HG03439 (cell line): Measurements from ENCODE around the gene IFNA8.
A peak's percentile ranks its signal among the peaks of the same experiment; 100 is the strongest.
"Not testable (repeated sequence)": the region's sequence is repeated elsewhere in the genome, so short reads cannot be mapped to it uniquely, and the experiment has no call there.

ENCODE experiments used
- ATAC-seq: cut with Tn5 transposase; IDR thresholded peaks from one replicate; pipeline ENCODE4 v1.9.1; 2021; ENCODE audit warnings: mild to moderate bottlenecking, moderate library complexity; ENCODE audit not compliant: unreplicated experiment

The IFNA8 gene

DNA sequence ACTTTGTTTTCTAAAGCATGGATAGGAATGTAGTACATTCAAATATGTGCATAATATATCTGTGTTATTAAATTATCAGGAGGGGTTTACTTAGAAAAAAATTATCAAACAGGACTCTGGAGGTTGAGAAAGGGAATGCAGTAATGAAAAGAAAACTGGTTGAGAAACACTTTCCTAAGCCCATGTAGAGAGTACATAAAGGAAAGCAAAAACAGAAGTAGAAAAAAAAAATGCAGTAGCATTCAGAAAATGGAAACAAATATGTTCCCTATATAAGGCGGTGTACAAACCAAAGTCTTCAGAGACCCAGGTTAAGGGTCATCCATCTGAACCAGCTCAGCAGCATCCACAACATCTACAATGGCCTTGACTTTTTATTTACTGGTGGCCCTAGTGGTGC, at the start of gene IFNA8:
TSS of gene IFNA8 (plus strand) at position 301 of the 400 bp plus-strand sequence. CDS start at position 361, 60 bp downstream.
- ATAC-seq: no peak

DNA sequence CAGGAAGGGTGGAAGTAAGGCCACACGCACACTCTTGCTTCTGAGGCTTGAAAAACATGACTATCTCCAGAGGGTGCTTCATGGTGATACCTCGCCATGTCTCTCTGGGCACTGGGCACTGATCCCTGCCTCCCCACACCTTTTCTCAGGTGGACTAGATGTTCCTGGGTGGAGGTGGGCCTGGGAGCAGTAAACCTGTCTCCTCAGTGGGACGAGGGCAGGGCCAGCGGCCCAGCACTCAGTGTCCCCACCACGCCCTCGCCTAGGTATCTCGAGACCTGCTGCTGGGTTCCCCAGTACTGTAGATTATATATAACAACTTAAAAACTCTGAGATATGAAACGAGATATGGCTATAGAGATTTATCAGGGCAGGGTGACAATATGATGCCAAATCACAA, 46.6 kb upstream of the IFNA8 start:
- no peak for ATAC-seq

DNA sequence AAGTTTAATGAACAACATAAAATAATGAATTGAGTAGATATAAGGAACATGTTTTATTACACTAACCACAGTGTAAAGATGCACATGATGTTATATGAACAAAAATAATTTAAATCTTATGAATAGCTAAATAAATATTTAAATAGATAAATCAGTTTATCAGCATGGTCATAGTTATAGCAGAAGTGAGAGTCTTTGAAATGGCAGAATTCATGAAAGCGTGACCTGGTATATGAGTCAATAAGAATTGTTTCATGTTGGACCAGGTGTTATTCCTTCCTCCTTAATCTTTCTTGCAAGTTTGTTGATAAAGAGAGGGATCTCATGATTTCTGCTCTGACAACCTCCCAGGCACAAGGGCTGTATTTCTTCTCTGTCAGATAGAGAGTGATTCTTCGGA, 41.7 kb upstream of the IFNA8 start:
- not testable (repeated sequence) for ATAC-seq

DNA sequence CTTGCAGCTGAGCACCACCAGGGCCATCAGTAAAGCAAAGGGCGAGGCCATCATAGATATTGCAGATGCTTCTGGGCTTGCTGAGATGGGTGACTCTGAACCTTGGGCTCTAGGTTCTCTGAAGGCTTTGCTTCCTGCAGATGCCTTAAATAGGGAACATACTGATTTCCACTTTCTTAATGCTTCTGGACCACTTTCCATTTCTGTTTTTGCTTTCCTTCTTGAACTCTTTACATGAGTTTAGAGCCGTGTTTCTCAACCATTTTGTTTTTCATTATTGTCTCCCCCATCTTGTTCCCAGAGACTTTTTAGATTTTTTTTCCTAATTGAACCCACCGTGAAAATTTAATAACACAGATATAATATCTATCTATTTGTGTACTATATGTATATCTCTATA, 41.0 kb upstream of the IFNA8 start, which contains the start of gene IFNA13:
TSS of gene IFNA13 (minus strand) at position 101 of the 400 bp plus-strand sequence. CDS start at position 54, 47 bp downstream.
- ATAC-seq: no peak

DNA sequence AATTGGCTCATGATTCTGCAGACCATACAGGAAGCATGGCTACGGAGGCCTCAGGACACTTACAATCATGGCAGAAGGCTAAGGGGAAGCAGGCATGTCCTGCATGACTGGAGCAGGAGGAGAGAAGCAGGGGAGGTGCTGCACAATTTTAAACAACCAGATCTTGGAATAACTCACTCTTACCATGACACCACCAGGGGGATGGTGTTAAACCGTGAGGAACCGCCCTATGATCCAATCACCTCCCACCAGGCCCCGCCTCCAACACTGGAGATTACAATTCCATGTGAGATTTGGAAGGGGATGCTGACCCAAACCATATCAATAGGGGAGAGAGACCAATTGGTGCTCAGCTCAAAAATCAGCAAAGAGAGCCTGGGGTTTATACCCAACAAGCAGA, 37.5 kb upstream of the IFNA8 start:
- not testable (repeated sequence) for ATAC-seq

DNA sequence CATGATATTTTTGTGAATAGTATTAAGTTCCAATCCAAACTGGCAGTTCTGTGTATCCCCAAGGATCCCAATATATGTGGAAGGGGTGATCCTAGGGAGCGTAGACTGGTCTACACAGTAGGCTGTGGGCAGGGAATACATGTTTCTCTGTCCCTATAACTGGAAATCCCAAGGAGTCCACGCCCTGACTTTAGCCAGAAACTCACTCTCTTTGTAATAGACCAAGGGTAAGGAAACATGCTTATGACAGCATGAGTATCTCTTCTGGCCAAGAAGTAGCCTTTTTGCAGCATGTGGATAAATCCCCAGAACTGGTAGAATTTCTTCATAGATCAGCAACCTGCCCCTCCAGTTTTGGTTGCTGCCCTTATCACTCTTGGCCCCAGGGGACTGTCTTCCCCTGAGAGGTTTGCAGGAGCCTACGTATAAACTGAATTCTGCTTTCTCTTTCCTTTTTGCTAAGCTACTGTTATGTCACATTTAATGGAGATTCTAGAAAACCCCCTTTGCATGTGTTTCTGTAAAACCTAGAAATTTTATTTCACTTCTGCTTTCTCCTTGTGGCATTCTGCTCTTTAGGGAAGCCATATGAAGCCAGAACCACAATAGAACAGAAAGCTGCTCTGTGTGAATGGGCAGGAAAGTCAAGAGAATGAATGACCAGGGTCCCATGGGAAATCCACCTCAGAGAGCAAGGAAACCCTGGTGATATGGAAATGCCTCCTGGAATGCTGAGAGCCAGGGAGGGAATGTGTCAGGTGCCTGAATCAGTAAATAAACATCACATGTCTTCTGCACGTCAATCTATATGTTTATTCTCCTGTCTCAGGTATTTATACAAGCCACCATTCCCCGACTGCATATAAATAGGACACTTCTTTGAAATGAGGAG, 27.2 kb upstream of the IFNA8 start:
- peak; percentile 99 for ATAC-seq

DNA sequence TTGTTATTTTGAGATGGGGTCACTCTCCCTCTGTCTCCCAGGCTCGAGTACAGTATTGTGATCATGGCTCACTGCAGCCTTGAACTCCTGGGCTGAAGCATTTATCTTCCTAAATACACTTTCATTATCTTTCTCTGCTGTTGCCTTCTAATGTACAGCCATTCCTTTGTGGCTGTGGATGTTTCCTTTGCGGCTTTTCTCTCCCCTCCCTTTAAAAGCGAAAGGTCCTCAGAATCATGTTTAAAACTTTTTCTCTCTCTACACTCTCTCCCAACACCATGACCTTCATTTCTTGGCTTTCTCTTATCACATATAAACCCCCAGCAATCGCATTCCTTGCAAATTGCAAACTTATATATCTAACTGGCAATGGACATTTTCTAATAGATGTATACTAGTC, 25.3 kb upstream of the IFNA8 start:
- ATAC-seq: no peak

DNA sequence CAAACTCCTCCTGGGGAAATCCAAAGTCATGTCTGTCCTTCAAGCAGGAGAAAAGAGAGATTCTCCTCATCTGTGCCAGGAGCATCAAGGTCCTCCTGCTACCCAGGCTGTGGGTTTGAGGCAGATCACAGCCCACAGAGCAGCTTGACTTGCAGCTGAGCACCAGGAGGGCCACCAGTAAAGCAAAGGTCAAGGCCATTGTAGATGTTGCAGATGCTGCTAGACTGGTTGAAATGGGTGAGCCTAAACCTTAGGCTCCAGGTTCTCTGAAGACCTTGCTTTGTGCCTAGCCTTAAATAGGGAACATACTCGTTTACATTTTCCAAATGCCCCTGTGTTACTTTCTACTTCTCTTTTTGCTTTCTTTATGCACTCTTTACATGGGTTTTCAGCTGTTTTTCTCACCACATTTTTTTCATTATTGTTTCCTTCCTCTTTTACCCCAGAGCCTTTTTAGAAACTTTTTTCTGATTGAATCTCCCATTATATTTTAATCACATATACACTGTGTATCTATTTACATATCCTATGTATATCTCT, 23.7 kb upstream of the IFNA8 start, which contains the start of gene IFNA2:
TSS of gene IFNA2 (minus strand) at position 268 of the 540 bp plus-strand sequence. CDS start at position 199, 69 bp downstream.
- ATAC-seq: no peak

DNA sequence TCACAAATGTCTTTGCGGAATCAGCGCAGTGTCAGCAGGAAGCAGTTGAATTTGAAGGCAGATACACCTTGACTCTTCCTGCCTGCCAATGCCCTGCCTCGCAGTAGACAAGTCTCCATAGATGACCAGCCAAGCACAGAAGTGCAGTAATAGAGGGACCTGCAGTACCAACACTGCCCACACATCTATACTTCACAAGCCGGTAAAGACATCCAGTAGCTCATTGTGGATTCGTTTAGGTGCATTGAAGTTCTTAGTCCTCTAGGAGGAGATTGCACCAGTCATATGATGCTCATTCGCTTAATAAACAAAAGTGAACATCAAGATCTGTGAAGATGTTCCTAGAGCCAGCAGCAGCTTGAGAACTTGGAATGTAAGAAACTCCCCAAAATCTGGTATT, 16.6 kb upstream of the IFNA8 start:
- peak; percentile 55 for ATAC-seq

DNA sequence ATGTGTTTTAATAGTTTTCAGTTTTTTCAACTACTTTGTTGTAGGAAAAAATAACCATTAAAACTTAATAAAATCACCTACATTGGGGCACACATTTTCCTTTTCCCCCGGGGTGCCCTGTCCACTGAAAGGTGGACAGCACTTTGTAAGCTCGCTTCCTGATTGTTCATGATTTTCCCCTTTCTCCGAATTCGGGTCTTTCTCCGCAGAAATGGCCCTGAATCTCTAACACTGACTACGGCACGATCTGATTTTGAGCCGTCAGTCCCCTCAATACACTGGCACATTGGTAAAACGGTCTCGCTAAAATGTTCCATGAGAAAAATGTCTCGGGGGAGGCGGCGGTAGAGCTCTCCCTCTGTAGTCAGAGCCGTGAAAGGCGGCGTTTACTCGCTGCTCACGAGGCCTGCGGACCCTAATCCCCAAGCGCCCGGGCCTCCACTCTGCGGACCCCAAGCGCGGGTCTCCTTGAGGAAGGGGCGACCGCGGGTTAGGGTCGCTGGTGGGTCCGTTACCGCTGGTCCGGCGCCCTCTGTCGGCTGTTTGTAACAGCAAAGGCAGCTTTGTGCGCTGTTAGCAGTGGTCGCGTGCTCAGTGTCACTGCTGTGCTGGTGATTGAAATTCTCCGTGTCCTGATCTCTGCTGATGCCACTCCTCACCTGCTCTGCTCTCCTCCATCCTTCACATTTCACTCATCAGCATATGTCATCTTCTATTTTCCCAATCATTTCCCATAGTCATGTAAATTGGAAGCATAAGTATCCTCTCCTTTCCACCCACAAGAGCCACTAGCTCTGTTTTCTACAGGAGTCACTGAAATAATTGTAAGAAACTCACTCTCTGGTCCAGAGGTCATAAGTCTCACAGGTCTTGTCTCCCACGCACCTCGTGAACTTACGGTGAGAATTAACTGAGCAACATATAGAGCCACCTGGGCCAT, 12.9 kb upstream of the IFNA8 start:
- ATAC-seq: peak; percentile 70

DNA sequence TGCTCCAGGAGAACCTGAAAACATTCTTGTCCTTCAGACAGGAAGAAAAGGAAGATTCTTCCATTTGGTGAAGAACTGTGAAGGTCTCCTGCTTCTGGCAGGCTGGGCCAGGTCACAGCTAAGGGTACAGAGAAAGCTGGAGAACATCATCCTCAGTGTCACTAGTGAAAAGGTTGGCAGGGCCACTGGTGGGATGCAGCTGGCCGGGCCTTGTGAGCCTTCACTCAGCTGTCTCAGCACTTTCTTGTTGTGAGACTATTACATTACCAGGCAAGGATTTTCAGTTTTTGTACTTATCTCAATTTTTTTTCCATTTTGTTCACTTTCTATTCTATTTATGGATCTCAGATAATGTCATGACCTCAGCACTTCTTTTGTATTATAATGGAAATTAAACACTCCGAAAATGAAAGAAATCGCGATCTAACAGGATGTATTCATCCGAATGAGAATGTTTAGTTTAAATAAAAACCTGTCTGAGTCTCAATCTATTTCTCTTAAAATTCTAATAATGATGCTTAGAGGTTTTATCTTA, 9.9 kb upstream of the IFNA8 start:
- ATAC-seq: no peak

DNA sequence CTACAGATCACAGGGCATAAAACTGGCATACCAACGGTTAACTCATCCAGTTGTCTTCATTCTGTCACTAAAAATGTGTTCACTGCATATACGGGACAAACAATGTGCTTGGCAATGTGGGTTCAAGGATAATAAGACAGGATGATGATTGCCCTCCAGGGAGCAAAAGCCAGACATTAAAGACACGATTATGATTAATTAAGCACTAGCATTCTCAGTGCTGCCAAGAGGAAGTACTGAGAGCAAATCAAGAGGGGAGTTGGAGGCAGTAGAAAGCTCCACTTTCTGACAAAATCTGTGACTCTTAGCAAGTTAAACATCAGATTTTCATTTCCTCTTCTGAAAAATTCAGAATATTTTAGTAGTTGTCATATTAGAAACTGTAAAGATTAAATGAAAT, 9.0 kb upstream of the IFNA8 start:
- ATAC-seq: no peak

DNA sequence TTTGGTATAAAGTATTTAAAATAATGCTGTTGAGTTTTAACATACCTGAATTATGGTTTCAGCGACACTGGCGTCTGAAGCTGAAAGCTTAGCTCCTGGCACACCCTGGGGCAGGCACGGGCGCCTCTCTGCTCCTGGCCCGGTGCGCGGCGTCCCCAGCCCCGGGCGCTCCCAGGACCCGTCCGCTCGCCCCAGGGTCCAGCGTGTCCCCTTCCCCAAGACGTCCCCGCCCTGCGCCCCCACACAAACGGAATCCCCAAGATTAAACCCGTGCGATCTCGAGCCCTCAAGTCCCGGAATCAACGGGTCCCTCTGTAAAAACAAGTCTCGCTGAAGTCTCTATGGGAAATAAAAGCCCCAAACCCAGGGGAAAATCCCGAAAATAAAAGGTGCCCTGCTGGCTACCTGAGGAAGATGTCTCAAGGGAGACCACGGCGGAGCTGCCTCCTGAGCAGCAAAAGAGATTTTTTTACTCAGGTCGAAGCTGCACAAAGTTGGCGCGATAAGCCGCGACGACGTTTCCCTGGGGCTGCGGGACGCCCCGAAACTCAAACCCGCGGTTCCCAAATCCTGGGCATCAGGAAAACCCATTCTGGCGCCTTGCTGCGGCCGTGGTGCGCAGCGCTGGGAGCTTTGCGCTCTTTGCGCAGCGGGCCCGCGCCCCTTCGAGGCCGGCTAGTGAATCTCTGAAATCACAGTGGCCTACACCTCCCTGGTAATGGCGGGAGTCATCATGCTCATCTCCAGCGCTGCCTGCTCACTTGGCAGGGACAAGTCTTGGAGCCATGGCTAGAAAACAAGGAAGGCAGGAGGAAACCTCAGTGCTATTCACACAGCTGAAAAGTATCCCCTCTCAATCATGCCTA, 6.3 kb upstream of the IFNA8 start:
- ATAC-seq: no peak

DNA sequence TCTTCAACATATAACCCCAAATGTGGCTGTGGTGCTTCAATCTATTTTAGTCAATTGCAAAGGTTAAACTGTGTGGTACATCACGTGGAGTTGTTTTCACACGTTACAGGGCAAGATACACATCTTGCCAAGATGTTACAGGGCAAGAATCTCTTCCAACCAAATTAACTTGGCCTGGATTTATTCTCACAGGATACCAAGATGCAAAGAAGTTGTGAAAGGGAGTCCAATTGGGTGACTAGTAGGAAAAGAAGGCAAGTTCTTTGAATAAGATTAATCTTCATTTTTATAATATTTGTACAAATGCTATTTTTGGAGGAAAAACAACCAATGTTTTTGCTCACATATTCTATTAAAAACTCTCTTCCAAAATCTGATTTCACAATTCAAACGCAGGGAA, 4.8 kb upstream of the IFNA8 start:
- ATAC-seq: no peak

DNA sequence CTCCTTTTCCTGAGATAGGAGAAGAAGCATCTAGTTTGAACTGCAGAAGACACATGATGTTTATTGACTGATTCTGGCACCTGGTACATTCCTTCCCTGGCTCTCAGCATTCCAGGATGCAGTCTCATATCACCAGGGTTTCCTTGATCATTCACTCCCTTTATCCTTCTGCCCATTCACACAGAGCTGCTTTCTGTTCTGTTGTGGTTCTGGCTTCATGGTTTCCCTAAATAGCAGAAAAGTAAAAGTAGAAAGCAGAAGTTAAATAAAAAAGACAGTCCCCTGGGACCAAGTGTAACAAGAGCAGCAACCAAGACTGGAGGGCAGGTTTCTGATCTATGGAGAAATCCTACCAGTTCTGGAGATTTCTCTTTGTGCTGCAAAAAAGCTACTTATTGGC, 3.2 kb downstream of the IFNA8 start:
- no peak for ATAC-seq

DNA sequence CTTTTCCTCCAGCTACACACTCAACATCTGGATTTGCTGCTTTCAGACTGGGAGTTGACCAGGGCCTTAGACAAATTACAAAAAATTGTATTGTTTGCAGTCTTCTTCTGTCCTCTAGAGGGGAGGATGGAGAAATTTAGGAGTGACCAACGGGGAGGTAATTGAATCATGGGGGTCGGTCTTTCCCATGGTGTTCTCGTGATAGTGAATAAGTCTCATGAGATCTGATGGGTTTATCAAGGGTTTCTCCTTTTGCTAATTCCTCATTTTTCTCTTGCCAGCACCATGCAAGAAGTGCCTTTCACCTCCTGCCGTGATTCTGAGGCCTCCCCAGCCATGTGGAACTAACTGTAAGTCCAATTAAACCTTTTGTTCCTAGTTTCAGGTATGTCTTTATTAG, 4.2 kb downstream of the IFNA8 start:
- no peak for ATAC-seq

DNA sequence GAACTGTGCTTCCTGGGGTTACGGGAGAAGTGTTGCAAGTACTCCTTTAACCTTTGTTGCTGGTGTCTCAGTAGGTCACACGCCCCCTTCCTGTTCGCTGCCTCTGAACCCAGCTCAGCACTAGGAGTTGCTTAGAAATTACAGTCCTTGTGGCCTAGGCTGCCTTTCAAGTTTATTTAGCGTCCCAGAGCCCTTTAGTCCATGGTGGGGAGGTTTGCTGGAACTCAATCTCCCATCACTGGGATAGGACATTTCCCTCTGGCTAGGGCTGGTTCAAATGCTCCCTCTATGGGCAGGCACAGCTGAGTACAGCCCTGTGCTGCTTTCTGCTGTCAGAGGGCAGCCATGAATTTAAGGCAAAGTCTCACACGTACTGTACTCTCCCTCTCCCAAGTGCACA, 4.7 kb downstream of the IFNA8 start:
- ATAC-seq: no peak

DNA sequence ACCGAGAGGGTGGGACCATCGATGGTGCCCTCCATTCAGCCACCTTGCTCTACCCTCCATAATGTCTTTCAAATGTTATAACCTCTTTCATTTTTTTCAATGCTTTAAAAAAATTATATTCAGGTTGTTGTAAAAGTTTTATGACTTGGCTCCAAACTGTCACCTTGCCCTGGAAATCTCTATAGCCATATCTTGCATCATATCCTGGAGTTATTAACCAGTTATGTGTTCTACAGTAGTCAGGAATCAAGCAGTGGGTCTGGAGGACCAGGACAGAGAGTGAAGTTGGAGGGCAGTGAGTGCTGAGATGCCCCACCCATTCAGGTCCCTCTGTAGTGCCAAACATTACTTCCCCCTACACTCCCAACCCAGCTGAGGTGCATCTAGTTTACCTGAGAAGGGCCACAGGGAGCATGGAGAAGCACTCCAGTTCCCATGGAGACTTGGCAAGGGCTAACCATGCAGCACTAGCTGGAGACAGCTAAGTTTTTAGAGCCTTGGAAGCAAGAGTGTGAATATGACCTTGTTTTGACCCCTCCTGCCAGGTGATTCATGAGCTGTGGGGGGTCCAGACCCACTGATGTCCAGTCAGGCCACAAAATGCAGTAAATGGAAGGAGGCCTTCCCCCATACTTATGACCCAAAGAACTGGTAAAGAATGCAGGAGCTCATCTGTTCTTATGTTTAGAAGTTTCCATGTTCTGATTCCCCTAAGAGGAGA, 5.5 kb downstream of the IFNA8 start:
- no peak for ATAC-seq
